MG63 (cell line): ENCODE data around the gene GKN2. TPM values are rescaled to one million over a fixed set of nuclear protein-coding genes. Genes with fewer than 3 reads are reported as not detected.
"Not testable (repeated sequence)": the region's sequence is repeated elsewhere in the genome, so short reads cannot be mapped to it uniquely, and the experiment has no call there.

Experiments used
- DNase-seq: peaks from one replicate; pipeline ENCODE4 v3.0.0-alpha.2; 2020
- H3K27me3 ChIP-seq: fragments of 250-450 bp; sonication (Bioruptor Pico); 2 replicates; pipeline ENCODE4 v1.5.1; 2020; ENCODE audit warnings: mild to moderate bottlenecking, moderate library complexity
- H3K36me3 ChIP-seq: fragments of 250-450 bp; sonication (Bioruptor Pico); 2 replicates; pipeline ENCODE4 v1.5.1; 2020; ENCODE audit warnings: mild to moderate bottlenecking, moderate library complexity
- H3K4me3 ChIP-seq: fragments of 250-450 bp; sonication (Bioruptor Pico); 2 replicates; pipeline ENCODE4 v1.5.1; 2020; ENCODE audit warnings: mild to moderate bottlenecking, moderate library complexity
- H3K9me3 ChIP-seq: fragments of 250-450 bp; sonication (Bioruptor Pico); 2 replicates; pipeline ENCODE4 v1.5.1; 2020; ENCODE audit warnings: mild to moderate bottlenecking, moderate library complexity
- total RNA-seq: library from RNA; depleted of rRNA; stranded (reverse); fragments of >200 nt; shearing (Covaris generic); gene quantifications from 2 replicates; pipeline ENCODE4 v1.2.3, GENCODE V29; 2014; ENCODE audit warnings: low replicate concordance; rRNA removed

GKN2 gene
- total RNA-seq, 1 experiment from 2014 or later: not detected

DNA sequence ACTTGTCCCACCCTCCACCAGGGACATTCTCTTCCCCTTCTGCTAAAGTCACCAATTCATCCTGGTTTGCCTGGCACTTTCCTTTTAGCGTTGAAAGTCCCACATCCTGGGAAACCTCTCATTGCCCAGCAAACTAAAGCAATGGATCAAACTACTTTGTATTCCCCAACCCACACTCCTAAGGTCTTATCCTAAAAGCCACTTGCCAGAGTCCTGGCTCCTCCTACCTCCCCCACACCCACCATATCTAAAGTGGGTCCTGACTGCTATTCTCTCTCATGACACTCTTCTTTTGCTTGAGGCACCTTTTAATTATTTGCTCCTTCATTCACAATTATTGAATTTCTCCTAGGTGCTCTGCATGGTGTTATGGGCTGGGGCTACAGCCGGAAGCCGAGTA, 40.6 kb downstream of the GKN2 start:
- Histone ChIP-seq H3K36me3 (no peaks in the 10 kb centered on the region), H3K27me3 (no peaks in the 10 kb centered on the region), H3K9me3 (no peaks in the 10 kb centered on the region), H3K4me3 (no peak overlapping the region)
- DNase-seq: no peak

GRCh38 chr2:68911709-68912108, 41.0 kb downstream of the GKN2 start:
- no peak overlapping the region for H3K4me3 ChIP-seq
- no peaks in the 10 kb centered on the region for H3K36me3 ChIP-seq
- no peaks in the 10 kb centered on the region for H3K27me3 ChIP-seq
- no peaks in the 10 kb centered on the region for H3K9me3 ChIP-seq
- DNase-seq: no peak

- no peak for DNase-seq
- Histone ChIP-seq H3K9me3 (no peaks in the 10 kb centered on the region), H3K36me3 (no peaks in the 10 kb centered on the region), H3K4me3 (no peak overlapping the region), H3K27me3 (no peaks in the 10 kb centered on the region)
Measured at GRCh38 chr2:68911246-68911645, 41.4 kb downstream of the GKN2 start.

GRCh38 chr2:68909793-68910674, 42.7 kb downstream of the GKN2 start:
- Histone ChIP-seq H3K27me3 (no peaks in the 10 kb centered on the region), H3K36me3 (no peaks in the 10 kb centered on the region)

GRCh38 chr2:68908392-68908970, 44.2 kb downstream of the GKN2 start:
- peak; percentile 91 for DNase-seq
- Histone ChIP-seq H3K36me3 (no peaks in the 10 kb centered on the region), H3K27me3 (no peaks in the 10 kb centered on the region), H3K4me3 (no peak overlapping the region), H3K9me3 (peaks cover 3% of the 10 kb centered on the region; the same call in 1 of the 2 replicates)

More at GRCh38 chr2:68909793-68910674, 42.7 kb downstream of the GKN2 start:
- Histone ChIP-seq H3K4me3 (no peak overlapping the region), H3K9me3 (no peaks in the 10 kb centered on the region)
- DNase-seq: peak; percentile 64

- peaks cover 6% of the 10 kb centered on the region for H3K9me3 ChIP-seq
- H3K4me3 ChIP-seq: no peak overlapping the region
- H3K27me3 ChIP-seq: no peaks in the 10 kb centered on the region
- no peaks in the 10 kb centered on the region for H3K36me3 ChIP-seq
- DNase-seq: no peak
Measured at GRCh38 chr2:68907920-68908253, 44.8 kb downstream of the GKN2 start.

DNA sequence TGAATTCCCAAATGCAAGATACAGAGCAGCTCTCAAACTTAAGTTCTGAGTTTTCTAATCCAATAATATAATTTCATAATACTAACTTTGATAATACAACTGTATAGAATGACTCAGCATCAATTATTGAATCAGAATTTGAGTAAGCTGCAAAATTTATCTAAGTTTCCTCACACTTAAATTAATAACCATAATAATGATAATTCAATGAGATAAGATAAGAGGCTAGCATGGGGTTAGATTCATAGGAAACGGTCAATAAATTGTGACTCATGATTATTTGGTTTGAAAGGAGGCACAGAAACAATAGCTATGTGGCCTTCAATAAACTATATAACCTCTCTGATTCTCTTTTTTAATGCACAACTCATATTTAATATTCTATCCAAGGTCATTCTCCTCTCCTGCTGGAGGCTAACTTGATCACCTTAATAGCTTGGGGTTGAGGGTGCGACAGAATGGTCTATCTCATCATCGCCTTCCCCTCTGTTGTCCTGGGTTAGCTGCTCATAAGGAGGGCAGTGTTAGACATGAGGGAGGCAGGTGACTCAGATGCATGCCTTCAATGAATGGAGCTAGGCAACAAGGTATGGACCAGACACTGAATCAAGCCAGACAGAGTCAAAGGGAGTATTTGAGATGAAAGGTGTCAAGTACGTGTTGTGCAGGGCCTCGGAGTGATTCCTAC, 45.3 kb downstream of the GKN2 start:
- DNase-seq: no peak

GRCh38 chr2:68906716-68907115, 46.0 kb downstream of the GKN2 start:
- no peaks in the 10 kb centered on the region for H3K27me3 ChIP-seq
- no peak for DNase-seq
- H3K36me3 ChIP-seq: no peaks in the 10 kb centered on the region
- peaks cover 7% of the 10 kb centered on the region for H3K9me3 ChIP-seq
- no peak overlapping the region for H3K4me3 ChIP-seq

More for the DNA sequence above, 45.3 kb downstream of the GKN2 start:
- H3K4me3 ChIP-seq: no peak overlapping the region
- no peaks in the 10 kb centered on the region for H3K27me3 ChIP-seq
- peaks cover 6% of the 10 kb centered on the region for H3K9me3 ChIP-seq
- no peaks in the 10 kb centered on the region for H3K36me3 ChIP-seq

GRCh38 chr2:68905116-68905515, 47.6 kb downstream of the GKN2 start:
- Histone ChIP-seq H3K4me3 (no peak overlapping the region), H3K9me3 (peaks cover 13% of the 10 kb centered on the region), H3K36me3 (no peaks in the 10 kb centered on the region), H3K27me3 (no peaks in the 10 kb centered on the region)
- DNase-seq: no peak

DNA sequence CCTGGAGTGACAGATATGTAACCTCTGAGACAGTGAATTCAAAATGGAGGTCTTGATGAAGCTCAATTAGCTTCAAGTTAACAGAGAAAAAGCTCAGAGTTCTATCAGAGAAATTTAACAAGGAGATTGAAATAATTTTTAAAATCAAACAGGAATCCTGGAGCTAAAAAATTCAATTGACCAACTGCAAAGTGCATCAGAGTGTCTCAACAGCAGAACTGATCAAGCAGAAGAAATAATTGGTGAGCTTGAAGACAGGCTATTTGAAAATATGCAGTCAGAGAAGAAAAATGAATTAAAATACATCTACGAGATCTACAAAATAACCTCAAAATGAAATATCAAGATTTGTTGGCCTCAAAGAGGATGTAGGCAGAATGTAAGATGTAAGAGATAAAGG, 51.1 kb downstream of the GKN2 start:
- Histone ChIP-seq H3K27me3 (no peaks in the 10 kb centered on the region), H3K4me3 (no peak overlapping the region), H3K36me3 (no peaks in the 10 kb centered on the region), H3K9me3 (peaks cover 13% of the 10 kb centered on the region)
- DNase-seq: no peak

DNA sequence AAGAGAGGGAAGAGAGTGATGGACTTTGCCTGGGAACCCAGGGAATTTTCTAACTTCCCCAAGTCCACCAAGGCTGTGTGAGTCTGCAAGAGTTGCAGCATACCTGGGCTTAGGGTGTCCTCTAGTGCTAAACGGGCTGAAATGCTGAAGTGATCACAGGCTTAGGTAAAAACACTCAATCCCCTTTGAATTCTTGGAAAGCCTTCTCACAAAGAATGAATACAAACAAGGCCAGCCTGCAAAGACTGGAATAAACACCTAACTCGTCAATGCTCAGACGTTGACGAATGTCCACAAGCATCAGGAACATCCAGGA, 51.5 kb downstream of the GKN2 start:
- H3K4me3 ChIP-seq: no peak overlapping the region
- no peaks in the 10 kb centered on the region for H3K36me3 ChIP-seq
- H3K27me3 ChIP-seq: no peaks in the 10 kb centered on the region
- H3K9me3 ChIP-seq: peaks cover 13% of the 10 kb centered on the region
- no peak for DNase-seq

- no peak for DNase-seq
- Histone ChIP-seq H3K36me3 (no peaks in the 10 kb centered on the region), H3K4me3 (no peak overlapping the region), H3K9me3 (peaks cover 13% of the 10 kb centered on the region), H3K27me3 (no peaks in the 10 kb centered on the region)
Measured at GRCh38 chr2:68900496-68901198, 52.0 kb downstream of the GKN2 start.

DNA sequence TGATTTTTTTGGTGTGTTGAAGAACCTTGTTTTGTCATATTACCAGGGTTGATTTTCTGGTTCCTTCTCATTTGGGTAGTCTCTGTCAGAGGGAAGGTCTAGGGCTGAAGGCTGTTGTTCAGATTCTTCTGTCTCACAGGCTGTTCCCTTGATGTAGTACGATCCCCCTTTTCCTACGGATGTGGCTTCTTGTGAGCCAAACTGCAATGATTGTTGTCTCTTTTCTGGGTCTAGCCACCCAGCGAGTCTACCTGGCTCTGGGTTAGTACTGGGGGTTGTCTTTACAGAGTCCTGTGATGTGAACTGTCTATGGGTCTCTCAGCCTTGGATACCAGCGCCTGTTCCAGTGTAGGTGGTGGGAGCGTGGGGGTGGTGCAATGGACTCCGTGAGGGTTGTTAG, 56.7 kb downstream of the GKN2 start:
- H3K4me3 ChIP-seq, H3K36me3 ChIP-seq, H3K9me3 ChIP-seq, H3K27me3 ChIP-seq, DNase-seq: not testable (repeated sequence)

Other genes starting within 250 kb of the GKN2 start
- not detected in 2 replicates for gene ARHGAP25, start 218.1 kb downstream of the GKN2 start, total RNA-seq
- gene BMP10, start 81.5 kb downstream of the GKN2 start, total RNA-seq: not detected in 2 replicates
- not detected in 2 replicates for gene GKN1, start 21.7 kb upstream of the GKN2 start, total RNA-seq
- 48.6 and 51.1 TPM in 2 replicates for gene ANTXR1, start 60.3 kb upstream of the GKN2 start, total RNA-seq